HEK293 (cell line): ENCODE data around the gene CCT6B.

Experiments
- CTCF ChIA-PET: fragments of 350-600 bp; formaldehyde crosslinking; extraction: SDS; loops from one replicate; lab custom pipeline; 2021; ENCODE audit warnings: antibody characterized with exemption; lab: Yijun Ruan, JAX
- POLR2A ChIA-PET: fragments of 300-600 bp; formaldehyde crosslinking; extraction: SDS; loops from one replicate; lab custom pipeline; 2020; ENCODE audit warnings: antibody characterized with exemption, inconsistent platforms; lab: Yijun Ruan, JAX
- H3K27ac ChIP-seq: fragments of 200-500 bp; sonication (Bioruptor generic); 2 replicates; pipeline ENCODE4 v1.5.1; 2014; ENCODE audit warnings: low read depth, low read length, control low read depth, inconsistent platforms; ENCODE audit errors: extremely low read depth
- H3K36me3 ChIP-seq, 2 experiments: fragments of 200-500 bp in 1 of 2; sonication (Bioruptor generic) in 1 of 2; 1 replicate in 1 of 2; 2 replicates in 1 of 2; pipeline ENCODE4 v1.5.1; 2014 to 2017; ENCODE audit warnings: inconsistent platforms in 2 of 2, low read length in 2 of 2; ENCODE audit not compliant: control insufficient read depth in 2 of 2, insufficient read depth in 1 of 2
- H3K4me1 ChIP-seq: fragments of 200-500 bp; sonication (Bioruptor generic); 2 replicates; pipeline ENCODE4 v1.5.1; 2014; ENCODE audit warnings: mild to moderate bottlenecking, low read length, inconsistent platforms; ENCODE audit not compliant: control insufficient read depth, insufficient read depth
- H3K4me3 ChIP-seq: 2 replicates; pipeline ENCODE4 v1.5.1; 2011; ENCODE audit warnings: low read depth, mild to moderate bottlenecking, control low read depth, low read length, moderate library complexity
- H3K9me3 ChIP-seq: fragments of 200-500 bp; sonication (Bioruptor generic); 2 replicates; pipeline ENCODE4 v1.5.1; 2014; ENCODE audit warnings: low read depth, low read length, inconsistent platforms; ENCODE audit not compliant: control insufficient read depth, insufficient read depth
- ZBTB7A ChIP-seq: fragments of 450-650 bp; formaldehyde crosslinking; IDR thresholded peaks from 2 replicates; pipeline ENCODE4 v1.5.1; 2016; ENCODE audit warnings: low read depth, missing biosample characterization, missing genetic modification characterization
- ZFHX2 ChIP-seq: fragments of 450-650 bp; formaldehyde crosslinking; conservative IDR thresholded peaks from 2 replicates; pipeline ENCODE4 v1.5.1; 2016; ENCODE audit warnings: missing biosample characterization, missing genetic modification characterization
- ZFP69B ChIP-seq: fragments of 450-650 bp; formaldehyde crosslinking; IDR thresholded peaks from 2 replicates; pipeline ENCODE4 v1.5.1; 2016; ENCODE audit warnings: missing biosample characterization, missing genetic modification characterization
- ZNF155 ChIP-seq: fragments of 450-650 bp; formaldehyde crosslinking; IDR thresholded peaks from 2 replicates; pipeline ENCODE4 v1.5.1; 2016; ENCODE audit warnings: missing biosample characterization, missing genetic modification characterization
- ZNF174 ChIP-seq: fragments of 450-650 bp; formaldehyde crosslinking; IDR thresholded peaks from 2 replicates; pipeline ENCODE4 v1.5.0; 2017; ENCODE audit warnings: missing biosample characterization, mild to moderate bottlenecking, missing genetic modification characterization
- ZNF266 ChIP-seq: fragments of 450-650 bp; formaldehyde crosslinking; IDR thresholded peaks from 2 replicates; pipeline ENCODE4 v1.5.1; 2016; ENCODE audit warnings: missing biosample characterization, missing genetic modification characterization, low read depth
- ZNF366 ChIP-seq: fragments of 450-650 bp; formaldehyde crosslinking; conservative IDR thresholded peaks from 2 replicates; pipeline ENCODE4 v1.5.1; 2016; ENCODE audit warnings: missing biosample characterization, missing genetic modification characterization
- ZNF501 ChIP-seq: fragments of 450-650 bp; formaldehyde crosslinking; IDR thresholded peaks from 2 replicates; pipeline ENCODE4 v1.5.1; 2016; ENCODE audit warnings: missing biosample characterization, missing genetic modification characterization
- ZNF518A ChIP-seq: fragments of 450-650 bp; formaldehyde crosslinking; conservative IDR thresholded peaks from 2 replicates; pipeline ENCODE4 v1.5.1; 2016; ENCODE audit warnings: low read depth, missing biosample characterization, missing genetic modification characterization
- ZNF580 ChIP-seq: fragments of 450-650 bp; formaldehyde crosslinking; IDR thresholded peaks from 2 replicates; pipeline ENCODE4 v1.5.1; 2016; ENCODE audit warnings: missing biosample characterization, missing genetic modification characterization
- ZNF585B ChIP-seq: fragments of 450-650 bp; formaldehyde crosslinking; IDR thresholded peaks from 2 replicates; pipeline ENCODE4 v1.5.1; 2016; ENCODE audit warnings: missing biosample characterization, missing genetic modification characterization
- ZNF629 ChIP-seq: fragments of 450-650 bp; formaldehyde crosslinking; IDR thresholded peaks from 2 replicates; pipeline ENCODE4 v1.5.1; 2017; ENCODE audit warnings: missing biosample characterization, missing genetic modification characterization
- ZNF660 ChIP-seq: fragments of 450-650 bp; IDR thresholded peaks from 2 replicates; pipeline ENCODE4 v1.5.1; 2018; ENCODE audit warnings: missing biosample characterization, mild to moderate bottlenecking, missing genetic modification characterization
- ZNF677 ChIP-seq: fragments of 450-650 bp; IDR thresholded peaks from 2 replicates; pipeline ENCODE4 v1.5.0; 2018; ENCODE audit warnings: missing biosample characterization, mild to moderate bottlenecking, missing genetic modification characterization, moderate library complexity
- ZNF704 ChIP-seq: fragments of 450-650 bp; formaldehyde crosslinking; IDR thresholded peaks from 2 replicates; pipeline ENCODE4 v1.5.1; 2016; ENCODE audit warnings: missing biosample characterization, missing genetic modification characterization
- ZNF76 ChIP-seq: fragments of 450-650 bp; formaldehyde crosslinking; IDR thresholded peaks from 2 replicates; pipeline ENCODE4; 2016; ENCODE audit warnings: low read depth, missing biosample characterization, missing genetic modification characterization, borderline replicate concordance
- ZSCAN4 ChIP-seq: fragments of 450-650 bp; formaldehyde crosslinking; IDR thresholded peaks from 2 replicates; pipeline ENCODE4 v1.5.1; 2017; ENCODE audit warnings: missing biosample characterization, missing genetic modification characterization
- ZXDB ChIP-seq: fragments of 450-650 bp; formaldehyde crosslinking; IDR thresholded peaks from 2 replicates; pipeline ENCODE4 v1.5.1; 2016; ENCODE audit warnings: missing biosample characterization, missing genetic modification characterization
- TF ChIP-seq, protein P1 (sequence below): fragments of 450-650 bp; formaldehyde crosslinking; IDR thresholded peaks from 2 replicates; pipeline ENCODE4 v1.5.1; 2016; ENCODE audit warnings: missing biosample characterization, missing genetic modification characterization, low read depth

CCT6B gene

GRCh38 chr17:34989473-34989872, 28.2 kb upstream of the CCT6B start:
- Histone ChIP-seq H3K4me1 (peaks cover 4% of the 10 kb centered on the region; the same call in 1 of the 2 replicates), H3K9me3 (no peaks in the 10 kb centered on the region), H3K4me3 (no peak overlapping the region), H3K36me3 (peaks cover 63 to 87% of the 10 kb centered on the region in 2 experiments), H3K27ac (no peak overlapping the region)
- POLR2A ChIA-PET = interaction anchor here (0.6 kb wide), 1 partner anchor 137 kb away, joined by 8 read pairs; no protein-coding TSS in a partner anchor
- CTCF ChIA-PET = interaction anchor here (1.0 to 1.1 kb wide), 2 partner anchors 100 to 130 kb away, joined by 4 to 6 read pairs; partner anchors contain the start of gene RAD51D
- TF ChIP-seq ZNF677 (tag by site-specific recombination) (no peak), ZXDB (no peak), ZNF366 (tag by site-specific recombination) (no peak), ZSCAN4 (no peak), ZFP69B (no peak), ZFHX2 (tag by site-specific recombination) (no peak), ZNF266 (tag by site-specific recombination) (no peak), ZNF155 (tag by site-specific recombination) (no peak), ZNF518A (tag by site-specific recombination) (no peak), ZNF501 (no peak), ZNF704 (no peak), ZNF660 (tag by site-specific recombination) (no peak), ZNF76 (tag by site-specific recombination) (no peak), ZNF174 (tag by site-specific recombination) (no peak), ZBTB7A (no peak), ZNF629 (no peak), ZNF585B (tag by site-specific recombination) (no peak), ZNF580 (tag by site-specific recombination) (no peak)
- TF ChIP-seq, protein P1, sequence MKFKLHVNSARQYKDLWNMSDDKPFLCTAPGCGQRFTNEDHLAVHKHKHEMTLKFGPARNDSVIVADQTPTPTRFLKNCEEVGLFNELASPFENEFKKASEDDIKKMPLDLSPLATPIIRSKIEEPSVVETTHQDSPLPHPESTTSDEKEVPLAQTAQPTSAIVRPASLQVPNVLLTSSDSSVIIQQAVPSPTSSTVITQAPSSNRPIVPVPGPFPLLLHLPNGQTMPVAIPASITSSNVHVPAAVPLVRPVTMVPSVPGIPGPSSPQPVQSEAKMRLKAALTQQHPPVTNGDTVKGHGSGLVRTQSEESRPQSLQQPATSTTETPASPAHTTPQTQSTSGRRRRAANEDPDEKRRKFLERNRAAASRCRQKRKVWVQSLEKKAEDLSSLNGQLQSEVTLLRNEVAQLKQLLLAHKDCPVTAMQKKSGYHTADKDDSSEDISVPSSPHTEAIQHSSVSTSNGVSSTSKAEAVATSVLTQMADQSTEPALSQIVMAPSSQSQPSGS = no peak
